HEK293 (cell line): ENCODE results near the gene COX7A1.

Experiments used
- CTCF ChIA-PET: fragments of 350-600 bp; formaldehyde crosslinking; extraction: SDS; loops from one replicate; lab custom pipeline; 2021; ENCODE audit warnings: antibody characterized with exemption; lab: Yijun Ruan, JAX
- POLR2A ChIA-PET: fragments of 300-600 bp; formaldehyde crosslinking; extraction: SDS; loops from one replicate; lab custom pipeline; 2020; ENCODE audit warnings: antibody characterized with exemption, inconsistent platforms; lab: Yijun Ruan, JAX
- H3K27ac ChIP-seq: fragments of 200-500 bp; sonication (Bioruptor generic); 2 replicates; pipeline ENCODE4 v1.5.1; 2014; ENCODE audit warnings: low read depth, low read length, control low read depth, inconsistent platforms; ENCODE audit errors: extremely low read depth
- H3K36me3 ChIP-seq, 2 experiments: fragments of 200-500 bp in 1 of 2; sonication (Bioruptor generic) in 1 of 2; 1 replicate in 1 of 2; 2 replicates in 1 of 2; pipeline ENCODE4 v1.5.1; 2014 to 2017; ENCODE audit warnings: inconsistent platforms in 2 of 2, low read length in 2 of 2; ENCODE audit not compliant: control insufficient read depth in 2 of 2, insufficient read depth in 1 of 2
- H3K4me1 ChIP-seq: fragments of 200-500 bp; sonication (Bioruptor generic); 2 replicates; pipeline ENCODE4 v1.5.1; 2014; ENCODE audit warnings: mild to moderate bottlenecking, low read length, inconsistent platforms; ENCODE audit not compliant: control insufficient read depth, insufficient read depth
- H3K4me3 ChIP-seq: 2 replicates; pipeline ENCODE4 v1.5.1; 2011; ENCODE audit warnings: low read depth, mild to moderate bottlenecking, control low read depth, low read length, moderate library complexity
- H3K9me3 ChIP-seq: fragments of 200-500 bp; sonication (Bioruptor generic); 2 replicates; pipeline ENCODE4 v1.5.1; 2014; ENCODE audit warnings: low read depth, low read length, inconsistent platforms; ENCODE audit not compliant: control insufficient read depth, insufficient read depth
- GLI4 ChIP-seq: fragments of 450-650 bp; formaldehyde crosslinking; IDR thresholded peaks from 2 replicates; pipeline ENCODE4 v1.5.1; 2016; ENCODE audit warnings: missing biosample characterization, missing genetic modification characterization
- GLIS1 ChIP-seq: fragments of 450-650 bp; formaldehyde crosslinking; IDR thresholded peaks from 2 replicates; pipeline ENCODE4 v1.5.1; 2016; ENCODE audit warnings: missing biosample characterization, missing genetic modification characterization
- GLIS2 ChIP-seq: fragments of 450-650 bp; formaldehyde crosslinking; IDR thresholded peaks from 2 replicates; pipeline ENCODE4 v1.5.1; 2016; ENCODE audit warnings: missing biosample characterization, missing genetic modification characterization
- PBX3 ChIP-seq: sonication (generic); formaldehyde crosslinking; IDR thresholded peaks from 2 replicates; pipeline ENCODE4 v1.8.1; 2022; ENCODE audit warnings: mild to moderate bottlenecking, moderate library complexity, missing genetic modification reagents
- PRDM10 ChIP-seq: fragments of 450-650 bp; formaldehyde crosslinking; IDR thresholded peaks from 2 replicates; pipeline ENCODE4 v1.5.1; 2016; ENCODE audit warnings: missing biosample characterization, missing genetic modification characterization
- ZBTB20 ChIP-seq: fragments of 450-650 bp; formaldehyde crosslinking; IDR thresholded peaks from 2 replicates; pipeline ENCODE4 v1.5.1; 2016; ENCODE audit warnings: missing biosample characterization, missing genetic modification characterization
- ZFP37 ChIP-seq: fragments of 450-650 bp; formaldehyde crosslinking; IDR thresholded peaks from 2 replicates; pipeline ENCODE4 v1.5.1; 2016; ENCODE audit warnings: missing biosample characterization, missing genetic modification characterization
- ZIC2 ChIP-seq: fragments of 450-650 bp; formaldehyde crosslinking; IDR thresholded peaks from 2 replicates; pipeline ENCODE4 v1.5.1; 2016; ENCODE audit warnings: missing biosample characterization, missing genetic modification characterization
- ZNF140 ChIP-seq: fragments of 450-650 bp; formaldehyde crosslinking; IDR thresholded peaks from 2 replicates; pipeline ENCODE4 v1.5.1; 2016; ENCODE audit warnings: missing biosample characterization, missing genetic modification characterization
- ZNF223 ChIP-seq: fragments of 450-650 bp; formaldehyde crosslinking; IDR thresholded peaks from 2 replicates; pipeline ENCODE4 v1.5.1; 2016; ENCODE audit warnings: missing biosample characterization, missing genetic modification characterization
- ZNF24 ChIP-seq: fragments of 450-650 bp; formaldehyde crosslinking; IDR thresholded peaks from 2 replicates; pipeline ENCODE4 v1.5.1; 2016; ENCODE audit warnings: missing biosample characterization, missing genetic modification characterization
- ZNF280C ChIP-seq: fragments of 450-650 bp; formaldehyde crosslinking; IDR thresholded peaks from 2 replicates; pipeline ENCODE4 v1.5.1; 2016; ENCODE audit warnings: missing biosample characterization, missing genetic modification characterization
- ZNF37A ChIP-seq: fragments of 450-650 bp; IDR thresholded peaks from 2 replicates; pipeline ENCODE4 v1.5.1; 2018; ENCODE audit warnings: missing biosample characterization, missing genetic modification characterization
- ZNF549 ChIP-seq: fragments of 450-650 bp; IDR thresholded peaks from 2 replicates; pipeline ENCODE4 v1.5.1; 2018; ENCODE audit warnings: missing biosample characterization, missing genetic modification characterization, mild to moderate bottlenecking, inconsistent platforms, moderate library complexity
- ZNF571 ChIP-seq: fragments of 450-650 bp; formaldehyde crosslinking; IDR thresholded peaks from 2 replicates; pipeline ENCODE4 v1.5.0; 2017; ENCODE audit warnings: missing biosample characterization, missing genetic modification characterization
- ZNF843 ChIP-seq: fragments of 450-650 bp; formaldehyde crosslinking; IDR thresholded peaks from 2 replicates; pipeline ENCODE4 v1.5.1; 2016; ENCODE audit warnings: missing biosample characterization, missing genetic modification characterization
- ZSCAN16 ChIP-seq: fragments of 450-650 bp; formaldehyde crosslinking; IDR thresholded peaks from 2 replicates; pipeline ENCODE4 v1.5.1; 2016; ENCODE audit warnings: missing biosample characterization, missing genetic modification characterization
- TF ChIP-seq, protein P1 (sequence below): fragments of 450-650 bp; formaldehyde crosslinking; IDR thresholded peaks from 2 replicates; pipeline ENCODE4 v1.5.1; 2016; ENCODE audit warnings: missing biosample characterization, missing genetic modification characterization
- TF ChIP-seq, protein P2 (sequence below): fragments of 450-650 bp; formaldehyde crosslinking; IDR thresholded peaks from 2 replicates; pipeline ENCODE4 v1.5.1; 2016; ENCODE audit warnings: missing biosample characterization, missing genetic modification characterization

COX7A1 gene

GRCh38 chr19:36110487-36111199 lies 41.6 kb downstream of the COX7A1 start, which contains the start of gene OVOL3:
TSS of gene OVOL3 (plus strand) at chr19:36111143. CDS start at chr19:36111203, 60 bp downstream.
- ChIA-PET CTCF (interaction anchor here (0.6 to 1.4 kb wide), 6 partner anchors 15 to 408 kb away, joined by 3 to 5 read pairs (median 4); no protein-coding TSS in a partner anchor), POLR2A (interaction anchor here (0.6 to 2.8 kb wide), 6 partner anchors 14 to 1486 kb away, joined by 3 to 11 read pairs (median 4); partner anchors contain the start of genes THAP8 and WDR62)
- TF ChIP-seq ZNF571 (tag by site-specific recombination) (no peak), ZNF140 (no peak), ZIC2 (peak; percentile 58), GLIS2 (0 out of 2 replicates have a peak, but pooled peaks have one; percentile 30), ZNF24 (tag by site-specific recombination) (0 out of 2 replicates have a peak, but pooled peaks have one; percentile 17), GLIS1 (tag by site-specific recombination) (peak; percentile 96), PRDM10 (tag by site-specific recombination) (peak; percentile 76)
- Histone ChIP-seq H3K4me1 (peaks cover 11% of the 10 kb centered on the region), H3K36me3 (peaks cover 35 to 49% of the 10 kb centered on the region in 2 experiments), H3K9me3 (no peaks in the 10 kb centered on the region), H3K27ac (no peak within 1 kb of the TSS), H3K4me3 (no peak within 1 kb of the TSS)

GRCh38 chr19:36108684-36109083 lies 43.6 kb downstream of the COX7A1 start:
- ChIA-PET POLR2A (interaction anchor here (0.6 to 2.8 kb wide), 10 partner anchors 9 to 1752 kb away, joined by 3 to 11 read pairs (median 3); partner anchors contain the start of genes CAPNS1, THAP8 and WDR62), CTCF (interaction anchor here (0.5 to 3.2 kb wide), 4 partner anchors 33 to 1064 kb away, joined by 3 to 22 read pairs (median 4); no protein-coding TSS in a partner anchor)
- Histone ChIP-seq H3K4me3 (no peak overlapping the region), H3K27ac (no peak overlapping the region), H3K9me3 (no peaks in the 10 kb centered on the region), H3K4me1 (peaks cover 4% of the 10 kb centered on the region), H3K36me3 (peaks cover 54 to 65% of the 10 kb centered on the region in 2 experiments)
- TF ChIP-seq ZNF549 (tag by site-specific recombination) (no peak), GLI4 (no peak), PBX3 (CRISPR knock-in tag) (no peak), ZBTB20 (tag by site-specific recombination) (no peak), ZNF843 (no peak), ZNF37A (tag by site-specific recombination) (no peak), ZNF280C (tag by site-specific recombination) (no peak), ZNF223 (tag by site-specific recombination) (no peak), ZFP37 (tag by site-specific recombination) (no peak), GLIS1 (tag by site-specific recombination) (peak; percentile 90), ZSCAN16 (tag by site-specific recombination) (no peak)
- TF ChIP-seq, protein P1, sequence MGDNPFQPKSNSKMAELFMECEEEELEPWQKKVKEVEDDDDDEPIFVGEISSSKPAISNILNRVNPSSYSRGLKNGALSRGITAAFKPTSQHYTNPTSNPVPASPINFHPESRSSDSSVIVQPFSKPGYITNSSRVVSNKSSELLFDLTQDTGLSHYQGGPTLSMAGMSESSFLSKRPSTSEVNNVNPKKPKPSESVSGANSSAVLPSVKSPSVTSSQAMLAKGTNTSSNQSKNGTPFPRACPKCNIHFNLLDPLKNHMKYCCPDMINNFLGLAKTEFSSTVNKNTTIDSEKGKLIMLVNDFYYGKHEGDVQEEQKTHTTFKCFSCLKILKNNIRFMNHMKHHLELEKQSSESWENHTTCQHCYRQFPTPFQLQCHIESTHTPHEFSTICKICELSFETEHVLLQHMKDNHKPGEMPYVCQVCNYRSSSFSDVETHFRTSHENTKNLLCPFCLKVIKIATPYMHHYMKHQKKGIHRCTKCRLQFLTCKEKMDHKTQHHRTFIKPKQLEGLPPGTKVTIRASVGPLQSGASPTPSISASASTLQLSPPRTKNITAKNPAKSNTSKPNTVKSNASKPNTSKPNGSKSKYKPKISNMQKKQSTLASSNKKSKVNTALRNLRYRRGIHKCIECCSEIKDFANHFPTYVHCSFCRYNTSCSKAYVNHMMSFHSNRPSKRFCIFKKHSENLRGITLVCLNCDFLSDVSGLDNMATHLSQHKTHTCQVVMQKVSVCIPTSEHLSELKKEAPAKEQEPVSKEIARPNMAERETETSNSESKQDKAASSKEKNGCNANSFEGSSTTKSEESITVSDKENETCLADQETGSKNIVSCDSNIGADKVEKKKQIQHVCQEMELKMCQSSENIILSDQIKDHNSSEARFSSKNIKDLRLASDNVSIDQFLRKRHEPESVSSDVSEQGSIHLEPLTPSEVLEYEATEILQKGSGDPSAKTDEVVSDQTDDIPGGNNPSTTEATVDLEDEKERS (tag by site-specific recombination): peak; percentile 50; the same call in 1 of the 2 replicates
- TF ChIP-seq, protein P2, sequence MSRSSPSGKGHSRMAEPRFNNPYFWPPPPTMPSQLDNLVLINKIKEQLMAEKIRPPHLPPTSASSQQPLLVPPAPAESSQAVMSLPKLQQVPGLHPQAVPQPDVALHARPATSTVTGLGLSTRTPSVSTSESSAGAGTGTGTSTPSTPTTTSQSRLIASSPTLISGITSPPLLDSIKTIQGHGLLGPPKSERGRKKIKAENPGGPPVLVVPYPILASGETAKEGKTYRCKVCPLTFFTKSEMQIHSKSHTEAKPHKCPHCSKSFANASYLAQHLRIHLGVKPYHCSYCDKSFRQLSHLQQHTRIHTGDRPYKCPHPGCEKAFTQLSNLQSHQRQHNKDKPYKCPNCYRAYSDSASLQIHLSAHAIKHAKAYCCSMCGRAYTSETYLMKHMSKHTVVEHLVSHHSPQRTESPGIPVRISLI: peak; percentile 82
